Measurements from ENCODE around the gene DNAH14. TPM values are rescaled to one million over a fixed set of nuclear protein-coding genes. Genes with fewer than 3 reads are reported as not detected.

DNAH14 gene
- total and polyA plus RNA-seq, 10 of the 15 experiments (the other 5 are each of a cell fraction or from before 2014, with no cell fraction given) = 2.0 to 7.9 (median 4.8) TPM

DNA sequence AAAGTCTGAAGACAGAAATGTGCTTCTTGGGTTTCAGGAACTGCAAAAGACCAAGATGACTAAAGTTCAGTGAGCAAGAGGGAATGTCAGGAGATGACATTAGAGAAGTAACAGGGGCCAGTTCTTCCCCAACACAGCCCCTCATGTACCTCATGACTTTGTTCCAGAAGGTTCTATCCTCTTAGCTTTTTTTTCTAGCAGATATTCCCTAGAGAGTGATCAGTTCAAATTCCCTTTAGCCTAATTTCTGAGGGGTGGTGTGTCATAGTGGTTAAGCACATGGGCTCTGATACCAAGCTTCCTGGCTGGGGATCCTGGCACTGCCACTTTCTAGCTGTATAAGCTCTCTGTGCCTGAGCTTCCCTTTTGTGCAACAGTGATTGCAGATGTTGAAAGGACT lies 390.4 kb downstream of the DNAH14 start (continued):
- TF ChIP-seq TCF3 (IDR thresholded peaks at IDR 0.05; ENCODE audit: borderline replicate concordance, insufficient read depth, low read depth, low read length) = no peak
- no peak for TF ChIP-seq CHD4 (IDR thresholded peaks at IDR 0.05)

DNA sequence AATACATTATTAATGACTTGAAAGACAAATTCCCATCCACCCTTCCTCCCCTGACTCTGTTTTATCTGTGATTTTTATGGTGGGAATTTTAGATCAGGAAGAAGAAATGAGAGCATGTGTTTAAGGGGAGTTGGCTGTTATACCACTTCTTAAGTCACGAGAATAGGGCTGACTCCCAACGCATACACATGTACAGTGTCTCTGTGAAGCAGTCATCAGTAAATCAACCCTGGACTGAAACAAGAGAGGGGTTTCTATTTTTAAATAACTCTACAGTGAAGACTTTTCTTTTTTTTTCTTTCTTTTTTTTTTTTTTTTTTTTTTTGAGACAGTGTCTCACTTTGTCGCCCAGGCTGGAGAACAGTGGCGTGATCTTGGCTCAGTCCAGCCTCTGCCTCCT lies 392.3 kb downstream of the DNAH14 start:
- 77% methylated on average over 3 of the region's 4 CpGs for WGBS (ENCODE audit: insufficient coverage, insufficient replicate concordance, low lambda C conversion rate, missing lambda C conversion rate)
- ChIA-PET RAD21 (ENCODE audit: unreplicated experiment) (no interaction called here), SMC1A (ENCODE audit: uncharacterized antibody, unreplicated experiment) (no interaction called here), POLR2A (no interaction called here), CTCF (no interaction called here)
- Histone ChIP-seq H3K79me2 (ENCODE audit: control insufficient read depth, insufficient read depth, low read length) (no peaks in the 10 kb centered on the region), H3K9ac (ENCODE audit: control insufficient read depth, insufficient read depth, low read length) (no peak overlapping the region), H3K27me3 (replicated peaks in 1 of 2; ENCODE audit: control insufficient read depth in 2 of 2, insufficient read depth in 2 of 2, low read length in 1 of 2) (no peaks in the 10 kb centered on the region), H2AFZ (ENCODE audit: control insufficient read depth, low read depth, low read length) (no peak overlapping the region), H3K4me3 (no peak overlapping the region), H3K27ac (ENCODE audit: control insufficient read depth, insufficient read depth) (no peak overlapping the region), H3K36me3 (ENCODE audit: control insufficient read depth in 2 of 2, insufficient read depth in 2 of 2, low read length in 1 of 2) (no peaks in the 10 kb centered on the region), H3K4me2 (ENCODE audit: control insufficient read depth, insufficient read depth) (no peak overlapping the region), H4K20me1 (ENCODE audit: control insufficient read depth, insufficient read depth) (no peaks in the 10 kb centered on the region), H3K9me3 (replicated peaks; ENCODE audit: control insufficient read depth, insufficient read depth, low read length) (no peaks in the 10 kb centered on the region), H3K4me1 (ENCODE audit: control insufficient read depth, insufficient read depth, low read length) (no peaks in the 10 kb centered on the region; the same call in 1 of the 2 replicates)
- DNase-seq (ENCODE audit: low read depth, low spot score) = no peak
- ATAC-seq = no peak
- in situ Hi-C loops (cut with MboI) = no loop called here
- no TSS peak for BruUV-seq (replicated peaks)
- no peak for FAIRE-seq
- intact Hi-C loops (cut with micrococcal nuclease; ENCODE audit: unreplicated experiment) = no loop called here
- TF ChIP-seq JUND (IDR thresholded peaks at IDR 0.05; ENCODE audit: low read depth, low read length) = no peak
- TF ChIP-seq MEF2B (IDR thresholded peaks at IDR 0.05; ENCODE audit: partially characterized antibody, poor library complexity, severe bottlenecking) = no peak
- TF ChIP-seq, protein P1, sequence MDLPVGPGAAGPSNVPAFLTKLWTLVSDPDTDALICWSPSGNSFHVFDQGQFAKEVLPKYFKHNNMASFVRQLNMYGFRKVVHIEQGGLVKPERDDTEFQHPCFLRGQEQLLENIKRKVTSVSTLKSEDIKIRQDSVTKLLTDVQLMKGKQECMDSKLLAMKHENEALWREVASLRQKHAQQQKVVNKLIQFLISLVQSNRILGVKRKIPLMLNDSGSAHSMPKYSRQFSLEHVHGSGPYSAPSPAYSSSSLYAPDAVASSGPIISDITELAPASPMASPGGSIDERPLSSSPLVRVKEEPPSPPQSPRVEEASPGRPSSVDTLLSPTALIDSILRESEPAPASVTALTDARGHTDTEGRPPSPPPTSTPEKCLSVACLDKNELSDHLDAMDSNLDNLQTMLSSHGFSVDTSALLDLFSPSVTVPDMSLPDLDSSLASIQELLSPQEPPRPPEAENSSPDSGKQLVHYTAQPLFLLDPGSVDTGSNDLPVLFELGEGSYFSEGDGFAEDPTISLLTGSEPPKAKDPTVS (IDR thresholded peaks at IDR 0.05; ENCODE audit: low read depth, low read length) = no peak
- TF ChIP-seq, protein P2, sequence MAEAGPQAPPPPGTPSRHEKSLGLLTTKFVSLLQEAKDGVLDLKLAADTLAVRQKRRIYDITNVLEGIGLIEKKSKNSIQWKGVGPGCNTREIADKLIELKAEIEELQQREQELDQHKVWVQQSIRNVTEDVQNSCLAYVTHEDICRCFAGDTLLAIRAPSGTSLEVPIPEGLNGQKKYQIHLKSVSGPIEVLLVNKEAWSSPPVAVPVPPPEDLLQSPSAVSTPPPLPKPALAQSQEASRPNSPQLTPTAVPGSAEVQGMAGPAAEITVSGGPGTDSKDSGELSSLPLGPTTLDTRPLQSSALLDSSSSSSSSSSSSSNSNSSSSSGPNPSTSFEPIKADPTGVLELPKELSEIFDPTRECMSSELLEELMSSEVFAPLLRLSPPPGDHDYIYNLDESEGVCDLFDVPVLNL (IDR thresholded peaks at IDR 0.05; ENCODE audit: low read depth, low read length) = no peak
- no peak for TF ChIP-seq ZNF384 (IDR thresholded peaks at IDR 0.05; ENCODE audit: borderline replicate concordance, low read depth, low read length)
- TF ChIP-seq IKZF2 (IDR thresholded peaks at IDR 0.05) = no peak
- TF ChIP-seq NR2F1 (conservative IDR thresholded peaks at IDR 0.05) = no peak
- no peak for TF ChIP-seq MTA3 (IDR thresholded peaks at IDR 0.05; ENCODE audit: borderline replicate concordance, low read length)
- TF ChIP-seq NFYB (IDR thresholded peaks at IDR 0.05; ENCODE audit: insufficient read depth, low read depth, low read length) = no peak
- TF ChIP-seq WRNIP1 (IDR thresholded peaks at IDR 0.05; ENCODE audit: borderline replicate concordance, low read depth, low read length) = no peak
- TF ChIP-seq, protein P3, sequence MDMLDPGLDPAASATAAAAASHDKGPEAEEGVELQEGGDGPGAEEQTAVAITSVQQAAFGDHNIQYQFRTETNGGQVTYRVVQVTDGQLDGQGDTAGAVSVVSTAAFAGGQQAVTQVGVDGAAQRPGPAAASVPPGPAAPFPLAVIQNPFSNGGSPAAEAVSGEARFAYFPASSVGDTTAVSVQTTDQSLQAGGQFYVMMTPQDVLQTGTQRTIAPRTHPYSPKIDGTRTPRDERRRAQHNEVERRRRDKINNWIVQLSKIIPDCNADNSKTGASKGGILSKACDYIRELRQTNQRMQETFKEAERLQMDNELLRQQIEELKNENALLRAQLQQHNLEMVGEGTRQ (IDR thresholded peaks at IDR 0.05; ENCODE audit: borderline replicate concordance, low read depth, low read length) = no peak
- no peak for TF ChIP-seq GATAD2B (conservative IDR thresholded peaks at IDR 0.05; ENCODE audit: low read depth)
- TF ChIP-seq SMARCA5 (IDR thresholded peaks at IDR 0.05) = no peak
- TF ChIP-seq, protein P4, sequence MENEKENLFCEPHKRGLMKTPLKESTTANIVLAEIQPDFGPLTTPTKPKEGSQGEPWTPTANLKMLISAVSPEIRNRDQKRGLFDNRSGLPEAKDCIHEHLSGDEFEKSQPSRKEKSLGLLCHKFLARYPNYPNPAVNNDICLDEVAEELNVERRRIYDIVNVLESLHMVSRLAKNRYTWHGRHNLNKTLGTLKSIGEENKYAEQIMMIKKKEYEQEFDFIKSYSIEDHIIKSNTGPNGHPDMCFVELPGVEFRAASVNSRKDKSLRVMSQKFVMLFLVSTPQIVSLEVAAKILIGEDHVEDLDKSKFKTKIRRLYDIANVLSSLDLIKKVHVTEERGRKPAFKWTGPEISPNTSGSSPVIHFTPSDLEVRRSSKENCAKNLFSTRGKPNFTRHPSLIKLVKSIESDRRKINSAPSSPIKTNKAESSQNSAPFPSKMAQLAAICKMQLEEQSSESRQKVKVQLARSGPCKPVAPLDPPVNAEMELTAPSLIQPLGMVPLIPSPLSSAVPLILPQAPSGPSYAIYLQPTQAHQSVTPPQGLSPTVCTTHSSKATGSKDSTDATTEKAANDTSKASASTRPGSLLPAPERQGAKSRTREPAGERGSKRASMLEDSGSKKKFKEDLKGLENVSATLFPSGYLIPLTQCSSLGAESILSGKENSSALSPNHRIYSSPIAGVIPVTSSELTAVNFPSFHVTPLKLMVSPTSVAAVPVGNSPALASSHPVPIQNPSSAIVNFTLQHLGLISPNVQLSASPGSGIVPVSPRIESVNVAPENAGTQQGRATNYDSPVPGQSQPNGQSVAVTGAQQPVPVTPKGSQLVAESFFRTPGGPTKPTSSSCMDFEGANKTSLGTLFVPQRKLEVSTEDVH (IDR thresholded peaks at IDR 0.05; ENCODE audit: low read depth, partially characterized antibody) = no peak
- TF ChIP-seq CBX3 (IDR thresholded peaks at IDR 0.05; ENCODE audit: borderline replicate concordance, low read depth) = no peak
- no peak for TF ChIP-seq FOXM1 (IDR thresholded peaks at IDR 0.05; ENCODE audit: low read depth, low read length)

Measured in GM12878 (cell line).